Brain microvascular endothelial cell (primary cell): Measurements from ENCODE around the gene GCLC.

Experiments used
- DNase-seq: peaks from one replicate; pipeline ENCODE4 v3.0.0-alpha.2; 2020
- H3K27ac ChIP-seq: fragments of 250-450 bp; sonication (Bioruptor Pico); 2 replicates; pipeline ENCODE4 v1.5.1; 2020; ENCODE audit warnings: mild to moderate bottlenecking, moderate library complexity
- H3K27me3 ChIP-seq: fragments of 250-450 bp; sonication (Bioruptor Pico); replicated peaks from 2 replicates; pipeline ENCODE4 v1.5.1; 2020; ENCODE audit warnings: mild to moderate bottlenecking
- H3K36me3 ChIP-seq: fragments of 250-450 bp; sonication (Bioruptor Pico); replicated peaks from 2 replicates; pipeline ENCODE4 v1.5.1; 2020; ENCODE audit warnings: mild to moderate bottlenecking
- H3K4me3 ChIP-seq: 2 replicates; pipeline ENCODE4 v1.5.1; 2011; ENCODE audit warnings: low read depth, mild to moderate bottlenecking, control low read depth, low read length, moderate library complexity
- in situ Hi-C: cut with HindIII; loops from 2 replicates; pipeline ENCODE4 v1.10.0; 2017; ENCODE audit warnings: low sequenced_read_pairs, low pct_ligation_motif_present
- TF ChIP-seq, protein P1 (sequence below): IDR thresholded peaks from 2 replicates; pipeline ENCODE4 v1.5.1; 2011; ENCODE audit warnings: low read depth, mild to moderate bottlenecking, moderate library complexity, low read length, control low read depth, inconsistent platforms; ENCODE audit errors: missing control alignments

GCLC gene

DNA sequence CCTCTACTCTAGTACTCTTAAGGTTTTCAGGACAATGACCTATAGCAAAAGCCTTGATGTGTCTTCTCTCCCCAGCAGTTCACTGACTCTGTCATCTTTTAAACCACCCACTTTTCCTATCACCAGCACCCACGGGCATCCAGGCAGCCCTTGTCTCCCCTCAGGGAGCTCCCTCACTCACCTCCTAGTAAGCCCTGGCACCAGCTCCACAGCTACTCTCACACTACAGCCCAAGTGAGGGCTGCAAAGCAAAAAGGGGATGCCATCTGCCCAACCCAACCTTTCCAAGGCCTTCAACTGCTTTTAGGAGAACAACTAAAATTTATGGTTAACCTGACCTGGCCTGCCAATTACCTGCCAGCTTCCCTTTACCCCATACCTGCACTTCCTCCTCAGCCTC is 26.0 kb downstream of the GCLC start:
- no peak for DNase-seq

DNA sequence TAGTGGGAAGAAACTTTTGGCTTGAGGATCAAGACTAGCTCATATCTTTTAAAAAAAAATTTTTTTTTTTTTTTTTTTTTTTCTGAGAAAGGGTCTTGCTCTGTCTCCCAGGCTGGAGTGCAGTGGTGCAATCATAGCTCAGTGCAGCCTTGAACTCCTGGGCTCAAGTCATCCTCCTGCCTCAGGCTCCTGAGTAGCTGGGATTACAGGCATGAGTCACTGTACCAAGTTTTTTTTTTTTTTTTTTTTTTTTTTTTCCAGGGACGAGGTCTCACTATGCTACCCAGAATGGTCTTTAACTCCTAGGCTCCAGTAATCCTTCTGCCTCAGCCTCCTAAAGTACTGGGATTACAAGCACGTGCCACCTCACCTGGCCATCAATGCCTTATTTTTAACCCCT is 27.9 kb downstream of the GCLC start:
- TF ChIP-seq, protein P1, sequence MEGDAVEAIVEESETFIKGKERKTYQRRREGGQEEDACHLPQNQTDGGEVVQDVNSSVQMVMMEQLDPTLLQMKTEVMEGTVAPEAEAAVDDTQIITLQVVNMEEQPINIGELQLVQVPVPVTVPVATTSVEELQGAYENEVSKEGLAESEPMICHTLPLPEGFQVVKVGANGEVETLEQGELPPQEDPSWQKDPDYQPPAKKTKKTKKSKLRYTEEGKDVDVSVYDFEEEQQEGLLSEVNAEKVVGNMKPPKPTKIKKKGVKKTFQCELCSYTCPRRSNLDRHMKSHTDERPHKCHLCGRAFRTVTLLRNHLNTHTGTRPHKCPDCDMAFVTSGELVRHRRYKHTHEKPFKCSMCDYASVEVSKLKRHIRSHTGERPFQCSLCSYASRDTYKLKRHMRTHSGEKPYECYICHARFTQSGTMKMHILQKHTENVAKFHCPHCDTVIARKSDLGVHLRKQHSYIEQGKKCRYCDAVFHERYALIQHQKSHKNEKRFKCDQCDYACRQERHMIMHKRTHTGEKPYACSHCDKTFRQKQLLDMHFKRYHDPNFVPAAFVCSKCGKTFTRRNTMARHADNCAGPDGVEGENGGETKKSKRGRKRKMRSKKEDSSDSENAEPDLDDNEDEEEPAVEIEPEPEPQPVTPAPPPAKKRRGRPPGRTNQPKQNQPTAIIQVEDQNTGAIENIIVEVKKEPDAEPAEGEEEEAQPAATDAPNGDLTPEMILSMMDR: no peak
- peak; percentile 34 for DNase-seq
- H3K27ac ChIP-seq: no peak overlapping the region
- no peaks in the 10 kb centered on the region for H3K27me3 ChIP-seq
- no peak overlapping the region for H3K4me3 ChIP-seq
- in situ Hi-C loops: no loop called here
- no peaks in the 10 kb centered on the region for H3K36me3 ChIP-seq

More for the DNA sequence above, 26.0 kb downstream of the GCLC start:
- Histone ChIP-seq H3K36me3 (no peaks in the 10 kb centered on the region), H3K4me3 (no peak overlapping the region), H3K27me3 (no peaks in the 10 kb centered on the region), H3K27ac (no peak overlapping the region)
- in situ Hi-C loops: no loop called here
- TF ChIP-seq, protein P1: no peak

DNA sequence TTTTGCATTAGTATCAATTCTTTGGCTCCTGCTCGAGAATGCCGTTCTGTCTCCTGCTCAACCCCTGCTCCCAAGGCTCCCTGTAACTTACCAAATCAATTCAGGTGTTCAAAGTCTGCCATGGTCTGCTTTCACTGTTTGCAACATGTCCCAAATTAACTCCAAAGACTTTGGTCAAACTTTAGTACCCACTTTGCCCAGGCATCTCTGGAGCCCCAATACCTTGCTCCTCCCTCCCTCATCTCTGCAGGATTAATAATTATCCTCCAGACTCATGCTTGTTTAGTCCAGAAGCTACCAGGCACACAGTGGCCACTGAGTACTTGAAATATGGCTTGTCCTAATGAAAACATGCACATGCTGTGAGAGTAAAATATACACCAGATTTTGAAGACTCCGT is 30.2 kb downstream of the GCLC start:
- DNase-seq: no peak
- Histone ChIP-seq H3K36me3 (no peaks in the 10 kb centered on the region), H3K27ac (no peak overlapping the region), H3K4me3 (no peak overlapping the region), H3K27me3 (no peaks in the 10 kb centered on the region)
- TF ChIP-seq, protein P1: no peak
- in situ Hi-C loops: no loop called here

DNA sequence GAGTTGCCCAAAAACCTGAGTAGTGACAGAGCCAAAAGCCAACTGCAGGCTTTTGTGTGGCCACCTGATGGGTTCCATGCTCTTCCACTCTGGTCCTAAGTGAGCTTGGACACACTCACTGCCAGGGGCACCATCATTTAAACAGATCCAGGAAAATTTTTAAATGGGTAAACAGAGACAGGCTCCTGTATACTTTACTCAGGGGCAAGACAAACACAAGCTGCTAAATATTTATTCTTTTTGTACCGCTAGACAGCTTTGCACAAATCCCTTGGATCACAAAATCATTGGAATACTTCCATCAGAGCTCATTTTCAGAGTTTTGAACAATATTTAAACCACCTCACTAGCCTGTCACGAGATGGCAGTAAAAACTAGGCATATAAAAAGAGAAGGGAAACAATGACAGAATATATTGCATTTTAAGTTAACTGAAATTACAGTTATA is 31.4 kb downstream of the GCLC start:
- in situ Hi-C loops: no loop called here
- Histone ChIP-seq H3K36me3 (no peaks in the 10 kb centered on the region), H3K4me3 (no peak overlapping the region), H3K27ac (no peak overlapping the region), H3K27me3 (no peaks in the 10 kb centered on the region)
- DNase-seq: no peak
- TF ChIP-seq, protein P1: no peak

DNA sequence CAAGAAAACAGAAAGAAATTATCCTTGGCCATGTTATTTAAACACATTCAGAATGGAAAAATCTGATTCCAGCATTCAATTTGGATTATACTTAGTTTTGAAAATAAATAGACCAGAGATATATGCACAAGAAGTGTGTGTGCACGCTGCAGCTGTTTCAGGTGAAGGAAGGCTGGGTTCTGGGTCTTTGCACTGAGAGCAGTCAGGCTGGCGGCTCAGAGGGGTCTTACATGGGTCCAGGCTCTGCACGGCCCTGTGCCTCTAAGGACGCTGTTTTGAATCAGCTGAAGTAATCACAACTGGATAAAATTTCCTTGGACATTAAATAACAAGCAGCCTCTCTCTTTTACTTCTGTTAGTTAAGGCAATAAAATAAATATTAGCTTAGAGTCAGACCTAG is 31.8 kb downstream of the GCLC start:
- Histone ChIP-seq H3K4me3 (no peak overlapping the region), H3K27ac (no peak overlapping the region), H3K27me3 (no peaks in the 10 kb centered on the region), H3K36me3 (no peaks in the 10 kb centered on the region)
- TF ChIP-seq, protein P1: no peak
- in situ Hi-C loops: no loop called here
- DNase-seq: no peak

DNA sequence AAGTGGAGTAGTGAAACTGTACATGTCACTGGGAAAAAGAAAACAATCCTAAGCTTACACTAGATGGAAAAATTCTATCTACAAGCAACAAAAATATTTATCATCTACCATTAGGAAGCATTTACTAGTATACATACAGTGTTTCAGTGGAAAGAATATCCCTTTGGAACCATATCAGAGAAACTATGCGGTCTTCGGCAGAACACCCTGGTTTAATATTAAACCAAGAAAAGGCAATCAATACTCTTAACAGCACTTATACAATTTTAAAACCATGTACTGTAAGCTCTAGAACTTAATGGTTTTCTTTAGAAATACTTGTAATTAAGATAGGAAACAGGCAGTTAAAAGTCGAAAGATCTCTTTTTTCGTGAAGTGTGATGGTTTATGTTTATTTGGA is 32.3 kb downstream of the GCLC start:
- TF ChIP-seq, protein P1: no peak
- Histone ChIP-seq H3K36me3 (no peaks in the 10 kb centered on the region), H3K4me3 (no peak overlapping the region), H3K27me3 (no peaks in the 10 kb centered on the region), H3K27ac (no peak overlapping the region)
- DNase-seq: no peak
- in situ Hi-C loops: no loop called here
